RWPE1 (cell line): ENCODE results near the gene CHL1.

ENCODE experiments used
- CTCF ChIA-PET: fragments of 350-600 bp; sonication (Branson Sonifier 250); formaldehyde crosslinking; extraction: SDS; loops from one replicate; lab custom pipeline; 2021; lab: Yijun Ruan, JAX
- POLR2A ChIA-PET: fragments of 400-600 bp; formaldehyde crosslinking; extraction: SDS; loops from one replicate; lab custom pipeline; 2020; ENCODE audit warnings: antibody characterized with exemption; ENCODE audit not compliant: low non-redundant PET; lab: Yijun Ruan, JAX
- DNase-seq: peaks from one replicate; pipeline ENCODE4 v3.0.0; 2012; ENCODE audit warnings: low spot score
- H3K27ac ChIP-seq: fragments of 450-650 bp; 2 replicates; pipeline ENCODE4 v1.5.1; 2017
- CTCF ChIP-seq: fragments of 450-650 bp; conservative IDR thresholded peaks from 2 replicates; pipeline ENCODE4 v1.5.1; 2017; ENCODE audit warnings: low read depth, mild to moderate bottlenecking

CHL1 gene

GRCh38 chr3:458653-459310 lies 262.2 kb downstream of the CHL1 start:
- TF ChIP-seq CTCF = no peak
- POLR2A ChIA-PET = no interaction called here
- CTCF ChIA-PET = no interaction called here
- DNase-seq = no peak
- no peak overlapping the region for H3K27ac ChIP-seq
